HepG2 (cell line): ENCODE results near the gene KIAA1549. TPM values are rescaled to one million over a fixed set of nuclear protein-coding genes. Genes with fewer than 3 reads are reported as not detected.
A peak's percentile ranks its signal among the peaks of the same experiment; 100 is the strongest.

Source experiments
- ATAC-seq: fragments of 200-7000 bp; cut with Tn5 transposase; 3 replicates; pipeline ENCODE4 v1.9.1; 2020; ENCODE audit warnings: mild to moderate bottlenecking, moderate library complexity
- BruUV-seq: library from RNA; stranded (reverse); fragments of 400-500 nt; replicated peaks from 2 replicates; lab custom pipeline; 2021; lab: Mats Ljungman, UMichigan
- CTCF ChIA-PET: fragments of 300-600 bp; formaldehyde crosslinking; extraction: SDS; loops from one replicate; lab custom pipeline; 2021; ENCODE audit warnings: low total read pairs, inconsistent platforms, low intra/inter-chr PET ratio; lab: Yijun Ruan, JAX
- POLR2A ChIA-PET: fragments of 350-600 bp; sonication (Branson Sonifier 250); formaldehyde crosslinking; loops from one replicate; lab custom pipeline; 2020; ENCODE audit warnings: antibody characterized with exemption, inconsistent platforms; lab: Yijun Ruan, JAX
- DNase-seq: peaks from one replicate; pipeline ENCODE4 v3.0.0-alpha.2; 2015; ENCODE audit warnings: low spot score
- FAIRE-seq: peaks from 3 replicates; lab custom pipeline; 2011; peaks lifted over from hg19 to GRCh38; lab: Jason Lieb, UNC
- H2AFZ ChIP-seq: one replicate; pipeline ENCODE4 v1.6.1; 2011; ENCODE audit warnings: low read length, inconsistent platforms
- H3K27ac ChIP-seq: fragments of 300-600 bp; 3 replicates; pipeline ENCODE4 v1.8.0; 2011; ENCODE audit warnings: mixed run types, mild to moderate bottlenecking, mixed read lengths, low read length, inconsistent platforms; ENCODE audit not compliant: insufficient read depth; ENCODE audit errors: extremely low read length
- H3K27me3 ChIP-seq, 2 experiments: fragments of 200-600 bp in 1 of 2; 2 replicates in 1 of 2; 3 replicates in 1 of 2; pipeline versions ENCODE4 v1.6.0 to v1.8.0; 2011; ENCODE audit warnings: low read length in 2 of 2, mild to moderate bottlenecking in 2 of 2, moderate library complexity in 2 of 2, inconsistent platforms in 1 of 2; ENCODE audit not compliant: insufficient read depth in 2 of 2, control insufficient read depth in 1 of 2
- H3K36me3 ChIP-seq, 2 experiments: fragments of 200-600 bp in 1 of 2; replicated peaks in 1 of 2; 2 replicates in 1 of 2; 3 replicates in 1 of 2; pipeline versions ENCODE4 v1.5.1 to v1.8.0; 2011; ENCODE audit warnings: low read length in 2 of 2, inconsistent platforms in 1 of 2; ENCODE audit not compliant: insufficient read depth in 2 of 2, control insufficient read depth in 1 of 2
- H3K4me1 ChIP-seq: 2 replicates; pipeline ENCODE4 v1.5.1; 2012; ENCODE audit warnings: low read length, inconsistent platforms; ENCODE audit not compliant: insufficient read depth
- H3K4me2 ChIP-seq: 2 replicates; pipeline ENCODE4 v1.6.0; 2011; ENCODE audit warnings: low read depth, low read length, inconsistent platforms
- H3K4me3 ChIP-seq, 3 experiments: fragments of 200-600 bp in 1 of 3; sonication (generic), shearing (Covaris generic) in 1 of 3; replicated peaks in 1 of 3; 2 replicates each; pipeline ENCODE4 v1.5.1; 2011 to 2016; ENCODE audit warnings: low read length in 3 of 3, inconsistent platforms in 2 of 3, low read depth in 2 of 3, mild to moderate bottlenecking in 2 of 3, control low read depth in 1 of 3, mixed read lengths in 1 of 3; ENCODE audit not compliant: insufficient read depth in 1 of 3
- H3K79me2 ChIP-seq: one replicate; pipeline ENCODE4 v1.6.1; 2011; ENCODE audit warnings: low read length, inconsistent platforms; ENCODE audit not compliant: insufficient read depth
- H3K9ac ChIP-seq: 2 replicates; pipeline ENCODE4 v1.6.0; 2011; ENCODE audit warnings: mild to moderate bottlenecking, low read depth, low read length, inconsistent platforms; ENCODE audit not compliant: insufficient read depth
- H3K9me3 ChIP-seq: 2 replicates; pipeline ENCODE4 v1.5.1; 2012; ENCODE audit warnings: mild to moderate bottlenecking, low read length
- H4K20me1 ChIP-seq: 2 replicates; pipeline ENCODE4 v1.6.0; 2011; ENCODE audit warnings: inconsistent platforms, mild to moderate bottlenecking, low read length, moderate library complexity; ENCODE audit not compliant: insufficient read depth
- ELF4 ChIP-seq: sonication (generic); formaldehyde crosslinking; IDR thresholded peaks from 2 replicates; pipeline ENCODE4 v1.5.0; 2020; ENCODE audit warnings: missing genetic modification reagents, mild to moderate bottlenecking, moderate library complexity, borderline replicate concordance
- MAFF ChIP-seq: IDR thresholded peaks from 2 replicates; pipeline ENCODE4 v1.6.1; 2011; ENCODE audit warnings: low read depth, low read length, improper control_type of control experiment
- MAFK ChIP-seq, 2 experiments: IDR thresholded peaks in 1 of 2; conservative IDR thresholded peaks in 1 of 2; 2 replicates each; pipeline ENCODE4 v1.6.1; 2011; ENCODE audit warnings: improper control_type of control experiment in 2 of 2, low read length in 2 of 2
- MTA3 ChIP-seq: sonication (generic); formaldehyde crosslinking; IDR thresholded peaks from 2 replicates; pipeline ENCODE4 v1.4.0; 2020; ENCODE audit warnings: missing genetic modification reagents
- RBAK ChIP-seq: sonication (generic); formaldehyde crosslinking; IDR thresholded peaks from 2 replicates; pipeline ENCODE4 v1.5.1; 2020; ENCODE audit warnings: mild to moderate bottlenecking, missing genetic modification reagents
- ZNF616 ChIP-seq: sonication (generic); formaldehyde crosslinking; IDR thresholded peaks from 2 replicates; pipeline ENCODE4 v1.5.0; 2020; ENCODE audit warnings: low read depth, mild to moderate bottlenecking, missing genetic modification reagents
- ZNF75D ChIP-seq: sonication (generic); formaldehyde crosslinking; IDR thresholded peaks from 2 replicates; pipeline ENCODE4 v1.8.1; 2023; ENCODE audit warnings: missing genetic modification reagents, mild to moderate bottlenecking, borderline replicate concordance
- WGBS: methylation state at CpG from one replicate; pipeline ENCODE4 v1.1.6; 2017; ENCODE audit warnings: low lambda C conversion rate; 5-methylcytosine and 5-hydroxymethylcytosine counted together
- in situ Hi-C: cut with HindIII; loops from 2 replicates; pipeline ENCODE4 v1.10.0; 2017; ENCODE audit warnings: low pct_unique_long_range_greater_than_20kb; ENCODE audit not compliant: extremely low pct_ligation_motif_present
- intact Hi-C: fragments of 100-400 bp; cut with micrococcal nuclease; formaldehyde crosslinking; loops from one replicate; pipeline ENCODE4 v1.10.0; 2022; ENCODE audit not compliant: unreplicated experiment
- polyA plus RNA-seq, 8 experiments: library from polyadenylated mRNA; depleted of rRNA in 3 of 8; stranded (reverse) in 7 of 8; unstranded in 1 of 8; fragments of >200 nt; fragmentation: Illumina TruSeq in 4 of 8; extraction: Trizol in 4 of 8; gene quantifications; 2 replicates each; pipeline versions ENCODE4 v1.2.1 to v1.2.3, GENCODE V29; 2011 to 2016; ENCODE audit warnings: low read depth in 4 of 8, missing spikeins in 1 of 8, mixed read lengths in 1 of 8; ENCODE audit not compliant: insufficient read depth in 1 of 8
- total RNA-seq, 5 experiments: library from RNA; depleted of rRNA; stranded (reverse); fragments of >200 nt; fragmentation: Illumina TruSeq; extraction: Trizol; gene quantifications; 2 replicates each; pipeline ENCODE4 v1.2.3, GENCODE V29; 2016; ENCODE audit warnings: low read depth in 1 of 5

Gene KIAA1549
- total and polyA plus RNA-seq, 2 of the 13 experiments (the other 11 are each of a cell fraction or from before 2014, with no cell fraction given) = 1.1 to 1.8 TPM

DNA sequence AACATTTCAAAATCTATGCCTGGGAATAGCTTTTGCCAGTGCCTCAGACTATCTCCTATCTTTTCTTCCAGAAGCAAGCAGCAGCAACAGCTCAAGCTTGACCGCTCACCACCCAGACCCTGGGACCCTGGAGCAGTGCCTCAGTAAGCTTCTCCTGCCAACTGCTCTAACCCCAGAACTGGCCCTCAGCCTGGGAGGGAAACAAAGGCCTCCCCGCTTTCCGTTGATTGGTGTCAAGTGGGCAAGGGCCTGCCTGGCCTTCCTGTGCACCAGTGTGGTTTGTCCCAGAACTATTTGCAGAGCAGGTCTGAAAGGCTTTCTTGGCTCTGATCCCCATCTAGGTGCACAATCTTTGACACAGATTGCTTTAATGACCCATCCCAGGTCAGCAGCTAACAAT lies 179.9 kb downstream of the KIAA1549 start:
- Histone ChIP-seq H3K4me2 (no peak overlapping the region), H3K9me3 (no peaks in the 10 kb centered on the region), H3K4me1 (peaks cover 14% of the 10 kb centered on the region), H2AFZ (no peak overlapping the region), H3K27ac (no peak overlapping the region), H4K20me1 (no peaks in the 10 kb centered on the region), H3K27me3 (peaks cover 3 to 17% of the 10 kb centered on the region in 2 experiments; a peak in 2 of 5 replicates), H3K36me3 (no peaks in the 10 kb centered on the region), H3K4me3 (no peak overlapping the region), H3K9ac (no peak overlapping the region), H3K79me2 (no peaks in the 10 kb centered on the region)
- no peak for DNase-seq
- BruUV-seq = no TSS peak
- intact Hi-C loops = no loop called here
- no peak for ATAC-seq
- ChIA-PET CTCF (no interaction called here), POLR2A (no interaction called here)
- TF ChIP-seq ELF4 (CRISPR knock-in tag) = no peak
- TF ChIP-seq RBAK (CRISPR knock-in tag) = no peak
- TF ChIP-seq ZNF616 (CRISPR knock-in tag) = no peak
- TF ChIP-seq MTA3 (CRISPR knock-in tag) = no peak
- WGBS = 58% methylated on average over 3 of the region's 3 CpGs
- FAIRE-seq = no peak
- in situ Hi-C loops = no loop called here

DNA sequence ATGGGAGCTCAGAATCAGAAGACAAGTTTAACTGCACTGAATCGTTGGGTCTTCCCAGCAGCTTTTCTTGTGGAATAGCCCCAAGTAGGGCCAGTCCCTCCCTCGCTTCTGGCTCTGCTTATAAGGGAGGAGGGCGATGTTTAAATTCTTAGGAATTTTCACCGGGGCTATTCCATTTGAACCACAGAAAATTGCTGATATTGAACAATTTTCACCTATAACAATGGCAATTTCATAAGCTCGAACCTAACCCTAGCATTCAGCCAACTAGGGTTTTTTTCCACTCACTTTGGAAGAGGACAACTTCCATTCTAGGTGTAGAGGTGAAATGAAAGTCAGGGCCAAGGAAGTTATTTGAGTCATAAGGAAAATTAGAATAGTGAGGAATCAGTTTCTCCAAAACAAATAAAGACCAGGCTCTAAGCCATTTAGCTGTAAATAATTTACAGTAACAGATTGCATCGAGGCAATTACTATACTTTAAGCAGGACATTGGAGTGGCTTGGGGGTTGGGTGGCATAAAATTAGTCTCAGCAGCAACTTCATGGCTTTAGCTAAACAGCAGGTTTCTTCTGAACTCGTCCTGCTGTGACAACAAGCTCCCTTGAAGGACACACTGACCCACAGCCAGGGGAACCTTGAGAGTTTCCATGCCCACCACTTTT lies 181.7 kb downstream of the KIAA1549 start:
- FAIRE-seq (no peak), DNase-seq (no peak), ATAC-seq (no peak)
- ChIA-PET POLR2A (no interaction called here), CTCF (no interaction called here)
- Histone ChIP-seq H3K79me2 (no peaks in the 10 kb centered on the region), H3K9ac (no peak overlapping the region), H3K27ac (no peak overlapping the region), H3K36me3 (no peaks in the 10 kb centered on the region), H3K4me2 (no peak overlapping the region), H3K27me3 (peaks cover 3 to 14% of the 10 kb centered on the region in 2 experiments; a peak in 2 of 5 replicates), H2AFZ (no peak overlapping the region), H3K4me1 (peaks cover 27% of the 10 kb centered on the region), H3K9me3 (no peaks in the 10 kb centered on the region), H3K4me3 (no peak overlapping the region), H4K20me1 (no peaks in the 10 kb centered on the region)
- WGBS = 43% methylated on average over 7 of the region's 7 CpGs
- intact Hi-C loops = no loop called here
- TF ChIP-seq MAFF (peak; percentile 34; the same call in 1 of the 2 replicates), MAFK (conservative IDR thresholded peaks at IDR 0.05 in 1 of 2, IDR thresholded peaks at IDR 0.05 in 1 of 2; ENCODE audit: low read length in 2 of 2) (peak; percentile 12 to 54; a peak in 2 of 4 replicates), ZNF75D (CRISPR knock-in tag) (no peak)
- BruUV-seq = no TSS peak
- in situ Hi-C loops = no loop called here
